PC-9 (cell line): ENCODE data around the gene NKAPL. TPM values are rescaled to one million over a fixed set of nuclear protein-coding genes. Genes with fewer than 3 reads are reported as not detected.
A peak's percentile ranks its signal among the peaks of the same experiment; 100 is the strongest.

ENCODE experiments used
- BruUV-seq: library from RNA; stranded (reverse); fragments of 400-500 nt; replicated peaks from 2 replicates; lab custom pipeline; 2021; lab: Mats Ljungman, UMichigan
- CTCF ChIA-PET: fragments of 300-600 bp; sonication (Branson Sonifier 250); formaldehyde crosslinking; loops from one replicate; lab custom pipeline; 2022; ENCODE audit warnings: antibody characterized with exemption; lab: Charles Lee
- POLR2A ChIA-PET: fragments of 300-600 bp; sonication (Branson Sonifier 250); formaldehyde crosslinking; loops from one replicate; lab custom pipeline; 2022; ENCODE audit warnings: antibody characterized with exemption; ENCODE audit not compliant: unreplicated experiment; lab: Charles Lee
- DNase-seq, 2 experiments: peaks; one replicate each; pipeline versions ENCODE4 v3.0.0 to v3.0.0-alpha.2; 2015 to 2022; ENCODE audit warnings: mixed read lengths in 1 of 2
- H2AFZ ChIP-seq: fragments of 200-600 bp; sonication (generic); 2 replicates; pipeline ENCODE4 v1.8.1; 2017; ENCODE audit warnings: antibody characterized with exemption
- H3F3A ChIP-seq: fragments of 200-600 bp; sonication (generic); 2 replicates; pipeline ENCODE4 v1.8.1; 2017; ENCODE audit warnings: antibody characterized with exemption, mild to moderate bottlenecking, low read depth; ENCODE audit not compliant: insufficient read depth
- H3K27ac ChIP-seq: fragments of 200-600 bp; sonication (generic); 2 replicates; pipeline ENCODE4 v1.6.1; 2016; ENCODE audit warnings: mixed run types
- H3K27me3 ChIP-seq: fragments of 200-600 bp; sonication (generic); 2 replicates; pipeline ENCODE4 v1.6.1; 2016; ENCODE audit warnings: low read depth, mixed run types; ENCODE audit not compliant: insufficient read depth
- H3K36me3 ChIP-seq: fragments of 200-600 bp; sonication (generic); 2 replicates; pipeline ENCODE4 v1.6.1; 2016; ENCODE audit warnings: low read depth, mixed run types
- H3K4me1 ChIP-seq: fragments of 200-600 bp; sonication (generic); replicated peaks from 2 replicates; pipeline ENCODE4 v1.6.1; 2016; ENCODE audit warnings: mixed run types; ENCODE audit not compliant: insufficient read depth
- H3K4me2 ChIP-seq: fragments of 200-600 bp; sonication (generic); 2 replicates; pipeline ENCODE4 v1.6.1; 2017; ENCODE audit warnings: mixed run types
- H3K4me3 ChIP-seq: fragments of 200-600 bp; sonication (generic); 2 replicates; pipeline ENCODE4 v1.6.1; 2016; ENCODE audit warnings: mixed run types
- H3K79me2 ChIP-seq: fragments of 200-600 bp; sonication (generic); 2 replicates; pipeline ENCODE4 v1.6.1; 2017; ENCODE audit warnings: low read depth, mixed run types
- H3K9me2 ChIP-seq: fragments of 200-600 bp; sonication (generic); 2 replicates; pipeline ENCODE4 v1.8.1; 2017; ENCODE audit warnings: mild to moderate bottlenecking; ENCODE audit not compliant: insufficient read depth
- H3K9me3 ChIP-seq: fragments of 200-600 bp; sonication (generic); 2 replicates; pipeline ENCODE4 v1.8.1; 2016; ENCODE audit warnings: low read depth; ENCODE audit not compliant: insufficient read depth
- H4K20me1 ChIP-seq: fragments of 200-600 bp; sonication (generic); 2 replicates; pipeline ENCODE4 v1.8.1; 2017; ENCODE audit not compliant: insufficient read depth
- EZH2 ChIP-seq: fragments of 200-600 bp; sonication (generic); IDR thresholded peaks from 2 replicates; pipeline ENCODE4 v1.8.0; 2017; ENCODE audit warnings: antibody characterized with exemption, low read depth
- intact Hi-C: fragments of 100-400 bp; cut with micrococcal nuclease; formaldehyde crosslinking; loops from one replicate; pipeline ENCODE4 v1.10.0; 2022; ENCODE audit not compliant: unreplicated experiment
- total RNA-seq: library from RNA; stranded (reverse); gene quantifications from 2 replicates; pipeline ENCODE4 v1.2.3, GENCODE V29; 2021
- TF ChIP-seq, protein P1 (sequence below): fragments of 200-600 bp; sonication (generic); conservative IDR thresholded peaks from 2 replicates; pipeline ENCODE4 v1.6.1; 2017; ENCODE audit warnings: mixed run types, antibody characterized with exemption, mild to moderate bottlenecking, moderate library complexity

Gene NKAPL
- total RNA-seq, 1 experiment from 2014 or later, result not detected

DNA sequence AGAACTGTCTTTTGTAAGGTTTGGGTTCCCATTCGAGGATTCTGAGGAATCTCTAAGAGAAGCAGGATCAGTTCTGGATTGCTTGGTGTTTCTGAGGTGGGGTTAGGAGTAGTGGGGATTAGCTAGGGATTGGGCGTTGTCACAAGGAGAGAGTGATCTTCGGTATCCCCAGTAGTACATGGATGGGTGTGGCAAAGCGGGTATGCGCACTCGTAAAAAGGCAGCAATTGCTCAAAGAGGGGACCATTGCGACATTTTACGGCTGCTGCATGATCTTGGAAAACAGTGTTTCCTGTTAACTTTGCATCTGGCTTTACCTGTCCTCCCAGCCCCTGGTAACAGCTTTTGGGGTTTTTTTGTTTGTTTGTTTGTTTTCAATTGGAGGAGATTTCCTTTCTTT, 43.7 kb upstream of the NKAPL start:
- peaks cover 36% of the 10 kb centered on the region for H3F3A ChIP-seq

DNA sequence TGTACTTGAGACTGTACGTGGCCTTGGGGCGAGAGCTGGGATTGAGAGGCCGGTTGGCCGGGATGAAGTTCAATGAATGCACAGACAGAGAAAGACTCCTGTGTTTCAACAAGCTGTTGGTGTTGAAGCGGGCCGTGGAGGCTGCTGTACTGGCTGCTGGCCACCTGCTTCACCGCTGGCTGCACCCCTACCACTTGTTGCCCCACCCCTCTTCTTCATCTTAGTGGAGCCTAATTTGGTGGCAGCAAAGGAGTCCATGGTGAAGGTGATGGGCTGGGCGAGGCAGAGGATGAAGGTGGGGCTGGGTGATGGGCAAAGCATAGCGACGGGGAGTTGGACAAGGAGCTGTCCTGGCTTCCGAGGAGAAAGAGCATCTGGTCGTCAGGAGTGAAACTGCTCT, 41.2 kb upstream of the NKAPL start:
- ChIA-PET POLR2A (interaction anchor here (0.7 kb wide), 1 partner anchor 94 kb away, joined by 3 read pairs; the partner anchor contains the start of gene ZSCAN16), CTCF (interaction anchor here (0.5 to 0.8 kb wide), 2 partner anchors 179 to 608 kb away, joined by 3 read pairs; no protein-coding TSS in a partner anchor)
- no peaks in the 10 kb centered on the region for H3K36me3 ChIP-seq
- no peaks in the 10 kb centered on the region for H3K9me2 ChIP-seq
- H3F3A ChIP-seq, result 0 out of 2 replicates have a peak, but pooled peaks cover 14% of the 10 kb centered on the region
- no peaks in the 10 kb centered on the region for H4K20me1 ChIP-seq
- no peak overlapping the region for H2AFZ ChIP-seq
- TF ChIP-seq, protein P1, sequence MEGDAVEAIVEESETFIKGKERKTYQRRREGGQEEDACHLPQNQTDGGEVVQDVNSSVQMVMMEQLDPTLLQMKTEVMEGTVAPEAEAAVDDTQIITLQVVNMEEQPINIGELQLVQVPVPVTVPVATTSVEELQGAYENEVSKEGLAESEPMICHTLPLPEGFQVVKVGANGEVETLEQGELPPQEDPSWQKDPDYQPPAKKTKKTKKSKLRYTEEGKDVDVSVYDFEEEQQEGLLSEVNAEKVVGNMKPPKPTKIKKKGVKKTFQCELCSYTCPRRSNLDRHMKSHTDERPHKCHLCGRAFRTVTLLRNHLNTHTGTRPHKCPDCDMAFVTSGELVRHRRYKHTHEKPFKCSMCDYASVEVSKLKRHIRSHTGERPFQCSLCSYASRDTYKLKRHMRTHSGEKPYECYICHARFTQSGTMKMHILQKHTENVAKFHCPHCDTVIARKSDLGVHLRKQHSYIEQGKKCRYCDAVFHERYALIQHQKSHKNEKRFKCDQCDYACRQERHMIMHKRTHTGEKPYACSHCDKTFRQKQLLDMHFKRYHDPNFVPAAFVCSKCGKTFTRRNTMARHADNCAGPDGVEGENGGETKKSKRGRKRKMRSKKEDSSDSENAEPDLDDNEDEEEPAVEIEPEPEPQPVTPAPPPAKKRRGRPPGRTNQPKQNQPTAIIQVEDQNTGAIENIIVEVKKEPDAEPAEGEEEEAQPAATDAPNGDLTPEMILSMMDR, result no peak
- no peak for TF ChIP-seq EZH2
- no peak for DNase-seq
- no peak overlapping the region for H3K27ac ChIP-seq
- H3K79me2 ChIP-seq, result no peaks in the 10 kb centered on the region
- BruUV-seq, result no TSS peak
- H3K27me3 ChIP-seq, result no peaks in the 10 kb centered on the region
- no peaks in the 10 kb centered on the region for H3K9me3 ChIP-seq
- peak overlapping the region; percentile 95; the same call in 1 of the 2 replicates for H3K4me2 ChIP-seq
- peaks cover 16% of the 10 kb centered on the region for H3K4me1 ChIP-seq
- intact Hi-C loops, result loop anchor here (10.0 kb wide), 1 partner anchor 367 kb away; a partner anchor contains a TSS
- H3K4me3 ChIP-seq, result no peak overlapping the region

More for the DNA sequence above, 43.7 kb upstream of the NKAPL start:
- intact Hi-C loops, result loop anchor here (10.0 kb wide), 1 partner anchor 369 kb away; a partner anchor contains a TSS
- no peaks in the 10 kb centered on the region for H4K20me1 ChIP-seq
- ChIA-PET CTCF (no interaction called here), POLR2A (no interaction called here)
- H3K79me2 ChIP-seq, result no peaks in the 10 kb centered on the region
- no peaks in the 10 kb centered on the region for H3K27me3 ChIP-seq
- H3K9me2 ChIP-seq, result no peaks in the 10 kb centered on the region
- no peaks in the 10 kb centered on the region for H3K36me3 ChIP-seq
- H3K4me2 ChIP-seq, result no peak overlapping the region
- no peaks in the 10 kb centered on the region for H3K9me3 ChIP-seq
- peaks cover 28% of the 10 kb centered on the region for H3K4me1 ChIP-seq
- TF ChIP-seq, protein P1, result no peak
- no peak for TF ChIP-seq EZH2
- no peak overlapping the region for H3K27ac ChIP-seq
- no peak overlapping the region for H3K4me3 ChIP-seq
- no peak for DNase-seq
- H2AFZ ChIP-seq, result no peak overlapping the region
- BruUV-seq, result no TSS peak

DNA sequence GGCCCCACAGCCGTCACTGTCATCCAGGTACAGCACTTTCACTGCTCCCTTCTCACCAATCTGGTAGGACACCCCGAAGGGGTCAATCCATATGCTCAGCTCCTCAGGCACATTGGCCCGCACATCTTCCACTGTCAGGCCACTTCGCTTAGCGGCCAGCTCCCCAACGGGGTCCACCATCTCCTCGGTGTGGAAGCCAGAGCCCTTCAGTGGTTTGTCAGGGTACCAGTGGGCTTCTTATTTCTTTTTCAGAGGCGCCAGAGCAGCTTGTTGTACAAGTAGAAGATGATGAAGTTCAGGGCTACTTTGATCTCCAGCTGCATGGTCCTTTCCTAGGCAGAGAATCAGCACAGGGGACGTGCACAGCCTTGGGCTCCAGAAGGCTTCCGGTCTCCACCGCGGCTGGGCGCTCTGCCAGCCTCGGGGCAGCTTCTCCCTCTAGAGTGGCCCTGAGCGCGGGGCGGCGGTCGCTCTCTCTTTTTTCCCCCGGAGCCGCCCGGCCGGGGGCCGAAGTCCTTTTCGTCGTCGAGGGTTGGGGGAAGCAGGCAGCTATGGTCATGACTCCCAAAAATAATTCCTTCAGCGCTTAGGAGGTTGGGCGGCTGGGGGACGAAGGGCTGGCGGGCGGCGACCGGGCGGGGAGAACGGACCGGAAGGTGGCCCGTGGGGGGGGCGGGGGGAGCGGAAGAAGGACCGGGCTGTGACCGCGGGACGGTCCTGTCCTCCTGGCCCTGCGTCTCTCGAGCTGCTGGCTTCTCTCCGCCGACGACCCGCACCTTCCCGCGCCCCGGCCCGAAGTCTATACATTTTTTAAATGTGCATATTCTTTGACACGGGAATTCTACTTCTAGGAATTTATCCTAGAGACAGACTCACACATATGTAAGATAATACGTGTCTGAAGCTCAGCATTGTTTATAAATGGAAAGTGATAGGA, 40.5 kb upstream of the NKAPL start:
- CTCF ChIA-PET, result interaction anchor here (0.5 to 1.2 kb wide), 4 partner anchors 137 to 1877 kb away, joined by 3 to 5 read pairs (median 4); no protein-coding TSS in a partner anchor
- Histone ChIP-seq H3K4me3 (peak overlapping the region; percentile 79), H3K4me1 (peaks cover 11% of the 10 kb centered on the region), H3K27ac (no peak overlapping the region), H3K9me3 (no peaks in the 10 kb centered on the region), H4K20me1 (no peaks in the 10 kb centered on the region), H3F3A (0 out of 2 replicates have a peak, but pooled peaks cover 11% of the 10 kb centered on the region), H3K9me2 (no peaks in the 10 kb centered on the region), H2AFZ (peak overlapping the region; percentile 98), H3K27me3 (no peaks in the 10 kb centered on the region), H3K4me2 (peak overlapping the region; percentile 95), H3K36me3 (no peaks in the 10 kb centered on the region), H3K79me2 (no peaks in the 10 kb centered on the region)
- no peak for TF ChIP-seq EZH2
- TF ChIP-seq, protein P1, result no peak
- intact Hi-C loops, result loop anchor here (10.0 kb wide), 1 partner anchor 366 kb away; a partner anchor contains a TSS
- POLR2A ChIA-PET, result interaction anchor here (0.5 to 0.7 kb wide), 3 partner anchors 19 to 135 kb away, joined by 3 to 5 read pairs (median 3); partner anchors contain the start of gene ZSCAN16
- BruUV-seq, result TSS peak; percentile 80
- DNase-seq, result peak in 1 of 2 experiments; percentile 70
